HG02610 (cell line): ENCODE results near the gene CALCOCO2.
"Not testable (repeated sequence)": the region's sequence is repeated elsewhere in the genome, so short reads cannot be mapped to it uniquely, and the experiment has no call there.

Source experiments
- ATAC-seq: cut with Tn5 transposase; IDR thresholded peaks from one replicate; pipeline ENCODE4 v1.9.1; 2021; ENCODE audit warnings: mild to moderate bottlenecking, moderate library complexity; ENCODE audit not compliant: unreplicated experiment

CALCOCO2 gene, protein sequence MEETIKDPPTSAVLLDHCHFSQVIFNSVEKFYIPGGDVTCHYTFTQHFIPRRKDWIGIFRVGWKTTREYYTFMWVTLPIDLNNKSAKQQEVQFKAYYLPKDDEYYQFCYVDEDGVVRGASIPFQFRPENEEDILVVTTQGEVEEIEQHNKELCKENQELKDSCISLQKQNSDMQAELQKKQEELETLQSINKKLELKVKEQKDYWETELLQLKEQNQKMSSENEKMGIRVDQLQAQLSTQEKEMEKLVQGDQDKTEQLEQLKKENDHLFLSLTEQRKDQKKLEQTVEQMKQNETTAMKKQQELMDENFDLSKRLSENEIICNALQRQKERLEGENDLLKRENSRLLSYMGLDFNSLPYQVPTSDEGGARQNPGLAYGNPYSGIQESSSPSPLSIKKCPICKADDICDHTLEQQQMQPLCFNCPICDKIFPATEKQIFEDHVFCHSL

GRCh38 chr17:48830840-48831548, at the start of gene CALCOCO2:
Gene CALCOCO2, plus strand, starts transcription at chr17:48831035. Its CDS starts 10,673 bp downstream, at chr17:48841708.
- ATAC-seq: peak; percentile 73

DNA sequence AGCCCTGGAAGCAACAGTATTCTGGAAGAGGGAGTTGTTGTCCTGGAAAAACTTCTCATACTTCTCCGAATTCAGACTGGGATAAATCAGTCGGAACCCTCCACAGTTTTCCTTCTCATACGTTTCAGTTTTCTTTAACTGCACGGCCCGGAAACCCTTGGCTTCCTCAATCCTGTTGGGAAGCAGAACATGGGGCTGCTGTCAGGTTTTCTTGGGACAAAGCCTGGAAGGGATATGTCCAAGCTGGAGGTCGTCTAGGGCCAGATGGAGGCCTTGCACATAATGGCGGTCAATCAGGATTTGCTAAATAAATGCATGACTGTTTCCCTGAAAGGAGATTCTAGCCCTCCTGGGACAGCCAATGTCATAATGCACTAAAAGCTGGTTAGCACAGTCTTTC, 43.0 kb upstream of the CALCOCO2 start:
- ATAC-seq: no peak

DNA sequence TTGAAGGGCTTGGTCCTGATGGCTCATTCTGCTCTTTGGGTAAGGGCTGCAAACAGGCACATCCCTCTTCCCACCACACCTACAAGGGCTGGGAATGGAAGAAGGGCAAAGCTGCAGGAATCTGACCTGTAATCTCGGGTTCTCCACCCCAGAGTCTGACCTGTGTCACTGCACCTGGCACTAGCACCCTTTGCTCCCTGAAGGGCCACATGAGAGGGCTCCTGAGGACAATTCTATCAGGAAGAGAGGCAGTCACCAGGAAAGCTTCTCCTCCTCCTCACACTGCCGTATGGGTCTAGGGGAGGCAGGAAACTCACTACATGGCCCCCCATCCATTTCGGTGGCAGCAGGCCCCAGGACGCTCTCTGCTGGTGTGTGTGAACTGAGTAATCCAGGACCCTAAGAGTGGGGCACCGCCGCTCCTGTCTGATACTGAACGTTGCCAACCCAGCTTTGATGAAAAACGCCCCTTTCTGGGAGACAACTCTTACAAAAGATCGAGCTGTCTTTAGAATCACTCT, 40.2 kb upstream of the CALCOCO2 start:
- no peak for ATAC-seq

DNA sequence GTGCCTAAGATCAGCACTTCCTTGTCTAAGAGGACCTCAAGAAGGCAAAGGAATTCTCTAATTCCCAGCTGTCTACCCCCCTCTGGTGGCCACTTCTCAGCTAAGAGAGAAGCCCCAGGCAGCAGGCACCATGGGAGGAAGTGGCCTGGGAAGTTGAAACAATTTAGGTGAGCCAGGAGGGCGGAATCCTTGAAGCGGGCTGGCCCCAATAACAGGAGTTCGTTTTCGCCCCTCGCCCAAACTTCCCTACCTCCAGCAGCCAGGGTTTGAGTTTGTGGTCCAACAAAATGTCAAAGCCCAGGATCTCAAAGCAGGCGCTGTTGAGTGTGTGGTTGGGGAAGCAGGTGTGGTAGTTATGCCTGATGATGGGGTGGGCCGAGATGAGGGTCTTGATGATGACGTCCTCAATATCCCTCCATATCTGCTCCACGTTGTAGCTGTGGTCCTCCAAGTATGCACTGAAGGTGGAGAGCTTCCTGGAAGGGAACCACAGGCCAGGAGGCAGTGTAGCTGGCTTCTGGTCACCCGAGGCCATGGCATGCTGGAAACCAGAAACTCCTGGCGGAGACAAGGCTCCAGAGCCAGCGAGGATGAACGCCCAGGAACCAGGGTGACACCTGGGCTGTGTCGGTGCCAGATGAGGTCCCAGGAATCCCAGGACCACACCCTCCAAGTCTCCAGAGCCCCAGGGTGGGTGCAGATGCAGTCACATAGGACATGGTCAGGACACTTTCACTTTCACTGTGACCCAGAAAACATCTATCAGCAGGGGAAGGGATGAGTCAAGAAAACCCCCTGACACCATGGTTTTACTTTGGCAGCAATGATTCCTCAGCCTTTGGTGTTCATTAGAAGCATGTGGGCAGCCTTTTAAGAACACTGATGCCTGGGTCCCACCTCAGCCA, 39.5 kb upstream of the CALCOCO2 start:
- peak; percentile 85 for ATAC-seq

DNA sequence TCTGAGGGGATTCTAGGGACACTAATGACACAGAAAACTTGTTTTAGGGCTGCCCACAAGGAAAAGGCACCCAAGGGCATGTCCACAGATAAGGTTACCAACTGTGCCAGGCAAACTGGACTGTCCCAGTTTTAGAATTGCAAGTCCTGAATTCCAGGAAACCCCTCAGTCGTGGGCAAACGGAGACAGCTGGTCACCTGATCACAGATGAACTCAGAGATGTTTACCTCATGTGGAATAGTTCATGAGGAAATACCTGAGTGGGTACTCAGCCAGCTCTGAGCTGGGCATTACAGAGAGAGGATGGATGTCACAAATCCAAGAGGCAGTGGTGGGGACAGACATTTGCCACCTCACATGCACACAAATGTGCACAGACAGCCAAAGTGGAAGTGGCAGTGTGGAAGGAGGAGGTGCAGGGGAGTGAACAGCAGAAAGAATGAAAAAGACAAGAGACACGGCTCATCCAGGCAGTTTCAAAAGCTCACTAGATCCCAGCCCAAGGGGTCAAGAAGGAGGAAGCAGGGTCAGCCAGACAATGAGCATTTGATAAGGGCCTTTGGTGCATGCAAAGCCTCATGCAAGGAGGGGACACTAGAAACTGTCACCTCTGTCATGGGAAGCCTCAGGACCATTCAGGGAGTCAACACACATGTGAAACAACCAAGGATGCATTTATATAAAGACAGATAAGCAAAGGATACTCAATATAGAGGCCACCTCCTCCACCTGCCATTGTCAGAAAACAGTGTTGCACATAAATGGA, 38.6 kb upstream of the CALCOCO2 start:
- no peak for ATAC-seq

DNA sequence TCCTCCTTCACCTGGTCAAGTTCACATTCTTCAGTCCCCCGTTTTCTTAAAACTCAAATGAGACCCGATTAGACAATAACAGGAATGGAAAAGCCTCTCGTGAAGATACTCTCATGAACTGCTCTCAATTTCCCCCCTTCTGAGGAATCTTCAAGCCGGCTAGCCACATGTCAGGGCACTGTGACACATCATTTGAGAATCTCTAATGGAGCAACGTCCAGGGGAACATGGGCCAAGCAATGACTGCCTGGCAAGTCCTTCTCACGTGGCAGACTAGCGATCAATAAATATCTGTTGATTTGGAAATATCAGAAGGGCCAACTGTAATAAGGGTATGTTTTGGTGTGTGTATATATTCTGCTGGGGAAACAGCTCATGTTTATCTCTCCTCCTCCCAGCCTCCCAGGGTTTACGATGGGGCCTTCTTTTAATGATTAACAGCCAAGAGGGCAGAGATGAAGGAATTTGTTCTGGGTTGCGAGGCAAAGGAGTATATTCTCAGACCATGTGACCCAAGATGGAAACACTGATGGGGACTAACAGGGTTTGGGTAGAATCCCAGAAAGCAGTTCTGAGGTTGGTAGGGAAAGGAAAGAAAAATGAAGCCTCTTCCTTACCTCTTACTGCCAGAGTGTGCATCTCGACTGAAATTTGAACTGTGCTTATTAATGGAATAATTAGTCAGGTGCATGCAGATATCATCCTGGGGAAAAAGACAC, 35.2 kb upstream of the CALCOCO2 start:
- no peak for ATAC-seq

- not testable (repeated sequence) for ATAC-seq
Observed at GRCh38 chr17:48796163-48796522, 34.7 kb upstream of the CALCOCO2 start.

DNA sequence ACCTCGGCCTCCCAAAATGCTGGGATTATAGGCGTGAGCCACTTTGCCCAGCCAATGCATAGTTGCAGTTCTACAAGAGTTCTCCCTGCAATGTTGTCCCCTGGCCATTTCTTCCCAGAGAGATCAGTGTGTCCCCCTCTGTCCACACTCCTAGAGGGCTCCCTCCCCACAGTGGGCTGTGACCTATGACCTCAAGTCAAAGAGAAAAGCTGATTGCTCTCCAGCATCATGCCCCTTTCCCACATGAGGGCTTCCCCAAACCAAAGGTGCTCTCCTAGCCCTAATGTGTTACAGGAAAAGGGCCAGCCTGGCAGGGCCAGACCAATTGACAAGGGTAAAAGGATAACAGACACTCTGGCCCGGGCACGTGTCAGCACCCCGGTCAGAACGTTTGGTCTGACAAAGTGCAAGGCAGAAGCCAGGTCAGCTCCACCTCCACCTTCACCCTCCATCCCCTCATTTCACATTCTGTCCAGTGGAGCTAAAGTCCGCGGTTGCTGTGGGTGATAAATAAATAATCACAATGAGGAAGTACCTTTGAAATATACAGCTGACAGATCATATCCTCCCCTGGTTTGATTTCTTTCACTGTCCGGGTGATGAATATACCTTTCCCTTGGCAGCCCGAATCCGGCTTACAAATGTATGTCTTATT, 31.6 kb upstream of the CALCOCO2 start:
- ATAC-seq: no peak

GRCh38 chr17:48800626-48801217, 30.1 kb upstream of the CALCOCO2 start:
- ATAC-seq: no peak

DNA sequence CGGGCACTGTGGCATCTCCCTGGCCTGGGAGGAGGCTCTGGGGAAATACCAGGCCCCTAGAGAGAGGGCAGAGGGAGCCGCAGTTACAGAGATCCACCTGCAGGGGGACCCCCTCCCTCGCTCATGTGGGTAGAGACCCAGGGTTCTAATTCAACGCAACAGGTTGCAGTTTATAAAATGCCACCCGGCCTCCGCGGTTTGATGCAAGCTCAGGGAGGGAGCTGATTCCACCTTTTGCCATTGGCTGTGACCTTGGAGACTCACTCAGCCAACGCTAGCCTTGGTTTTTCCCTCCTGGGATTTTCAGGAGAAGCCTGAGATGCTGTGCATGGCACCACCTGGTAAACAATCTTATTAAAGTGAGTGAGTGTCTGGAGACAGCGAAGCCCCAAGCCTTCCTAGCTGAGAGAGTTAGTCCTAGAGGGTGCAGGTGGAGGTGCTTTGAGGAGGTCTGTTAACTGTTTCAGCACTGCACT, 25.9 kb upstream of the CALCOCO2 start:
- ATAC-seq: no peak

DNA sequence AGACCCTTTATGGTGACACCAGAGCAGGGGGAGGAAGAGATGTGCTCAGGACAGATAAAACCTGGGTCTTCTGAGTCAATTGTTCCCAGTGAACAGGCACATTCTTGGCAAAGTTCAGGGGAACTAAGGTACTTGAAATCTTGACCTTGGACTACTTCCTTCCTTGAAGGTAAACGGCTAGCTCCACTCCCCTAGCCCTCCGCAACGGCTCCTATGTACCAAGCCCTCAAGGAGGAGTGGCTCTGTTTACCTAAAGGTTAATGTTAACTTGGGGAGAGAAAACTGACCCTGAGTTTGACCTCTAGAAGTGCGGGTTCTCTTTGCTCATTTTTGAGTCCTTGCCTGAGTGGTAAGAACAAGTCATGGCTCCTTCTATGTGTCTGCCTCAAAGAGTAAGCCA, 21.7 kb upstream of the CALCOCO2 start:
- ATAC-seq: no peak

DNA sequence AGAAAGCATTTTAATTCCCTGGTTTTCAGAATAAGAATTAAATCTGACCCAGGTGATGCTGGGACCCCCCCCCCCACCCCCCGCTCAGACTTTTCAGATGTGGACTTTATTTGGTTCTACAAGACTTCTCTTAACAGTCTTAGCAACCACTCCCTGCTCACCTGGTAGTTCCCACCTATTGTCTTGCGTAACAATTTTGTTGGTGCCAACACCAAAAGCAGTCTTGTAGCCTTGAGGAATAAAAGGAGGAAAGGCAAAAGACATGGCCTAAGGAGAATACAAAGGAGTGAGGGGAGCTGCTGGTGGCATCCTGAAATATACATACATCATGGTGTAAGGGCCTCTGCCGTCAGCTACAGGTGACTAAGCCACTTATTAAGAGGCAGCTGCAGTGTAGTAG, 18.8 kb upstream of the CALCOCO2 start:
- no peak for ATAC-seq

DNA sequence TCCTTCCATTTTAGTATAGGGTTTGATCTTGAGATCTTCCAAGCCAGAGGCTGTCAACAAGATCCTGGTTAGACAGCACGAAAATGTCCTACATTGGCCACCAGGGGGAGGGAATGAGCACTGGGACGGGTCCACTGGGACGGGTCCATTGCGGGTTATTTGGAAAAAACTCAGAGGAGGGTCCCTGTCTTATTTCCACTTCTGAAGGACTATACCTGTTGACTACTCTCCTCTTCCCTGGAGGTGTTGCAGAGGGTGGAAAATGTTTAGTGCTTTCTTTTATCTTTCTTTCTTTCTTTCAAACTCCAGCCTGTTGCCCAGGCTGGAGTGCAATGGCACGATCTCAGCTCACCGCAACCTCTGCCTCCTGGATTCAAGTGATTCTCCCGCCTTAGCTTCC, 16.3 kb upstream of the CALCOCO2 start:
- ATAC-seq: no peak

DNA sequence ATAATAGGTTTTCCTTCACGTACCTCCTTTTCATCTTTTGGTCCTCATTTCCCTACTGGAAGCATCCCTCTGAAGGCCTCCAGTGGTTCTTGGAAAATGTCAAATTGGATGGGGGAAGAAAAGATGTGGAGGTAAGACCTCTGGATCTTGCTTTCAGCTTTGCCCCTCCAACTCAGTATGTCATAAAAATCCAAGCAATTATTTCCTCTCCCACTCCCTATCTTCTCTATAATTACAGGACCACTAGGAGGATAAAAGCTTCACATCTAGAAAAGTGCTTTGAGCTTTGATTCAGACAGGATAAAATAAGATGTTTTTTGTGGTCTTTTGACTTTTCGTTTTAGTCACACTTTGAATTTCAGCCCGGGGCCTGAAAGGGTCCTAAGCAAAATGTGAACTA, 15.5 kb upstream of the CALCOCO2 start:
- ATAC-seq: no peak

- ATAC-seq: no peak
Observed at GRCh38 chr17:48816438-48816773, 14.4 kb upstream of the CALCOCO2 start.

DNA sequence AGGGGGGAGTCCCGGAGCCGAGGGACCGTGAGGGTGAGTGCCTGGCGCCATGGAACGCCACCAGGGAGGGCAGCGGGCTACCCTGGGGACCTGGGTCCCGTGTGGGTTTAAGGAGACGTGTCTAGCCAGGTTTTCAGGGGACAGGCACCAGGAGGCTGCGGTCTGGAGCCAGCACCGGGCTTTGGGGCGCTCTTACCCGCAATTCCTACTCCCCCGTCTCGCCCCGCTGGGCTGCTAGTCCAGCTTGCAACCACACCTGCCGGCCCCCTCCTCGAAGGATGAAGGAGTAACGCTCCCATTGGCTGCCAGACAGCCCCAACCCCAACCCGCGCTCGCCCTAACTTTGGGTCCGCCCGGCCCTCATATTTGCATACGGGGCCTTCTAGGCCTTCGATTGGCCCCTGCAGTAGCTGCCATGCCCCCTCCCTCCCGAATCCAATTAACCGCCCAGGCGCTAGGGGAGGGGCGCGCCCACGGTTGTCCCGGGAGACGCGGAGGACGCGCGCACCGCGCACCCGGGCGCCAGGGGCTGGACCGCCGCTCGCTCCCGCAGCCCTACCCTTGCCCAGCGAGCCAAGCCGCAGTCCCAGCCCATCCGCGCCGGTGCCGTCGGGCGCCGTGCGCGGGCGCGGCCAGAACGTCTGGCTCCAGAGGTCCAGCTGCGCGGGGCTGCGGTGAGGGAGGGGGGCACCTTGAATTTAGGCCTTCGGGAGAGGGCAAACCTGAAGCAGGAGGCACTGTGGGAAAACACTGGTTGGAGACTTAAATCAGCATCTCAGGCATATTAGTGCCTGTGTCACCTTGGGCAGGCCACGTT, 13.9 kb upstream of the CALCOCO2 start, which contains the start of gene TTLL6:
TTLL6 (minus strand) TSS at position 456 of the 817 bp plus-strand sequence; CDS start at position 299, 157 bp downstream.
- ATAC-seq: peak; percentile 85

DNA sequence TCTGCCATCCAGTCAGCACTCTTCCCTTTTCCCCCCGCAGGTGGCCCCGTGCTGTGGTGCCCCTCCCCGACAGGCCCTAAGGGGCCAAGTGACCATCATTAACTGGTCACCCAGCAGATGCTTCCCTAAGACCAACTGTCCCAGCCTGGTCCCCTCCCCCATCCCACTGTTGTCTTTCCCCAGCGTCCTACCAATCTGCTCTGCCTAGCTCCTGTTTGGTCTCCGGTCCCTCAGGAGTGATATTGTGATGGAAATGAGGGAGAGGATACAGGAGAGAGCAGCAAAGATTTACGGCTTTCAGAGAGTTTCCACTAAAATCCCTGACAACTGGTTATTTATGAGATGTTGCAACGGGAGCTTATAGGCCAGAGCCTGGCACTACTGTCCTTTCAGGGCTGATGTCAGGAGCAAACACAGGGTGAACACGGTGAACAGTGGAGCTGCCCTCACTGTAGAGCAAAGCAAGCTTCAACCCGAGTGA, 12.4 kb upstream of the CALCOCO2 start:
- no peak for ATAC-seq

- ATAC-seq: no peak
Observed at GRCh38 chr17:48819466-48819865, 11.4 kb upstream of the CALCOCO2 start.
